CD14-positive monocyte (primary cell): Measurements from ENCODE around the gene IL1F10. TPM values are rescaled to one million over a fixed set of nuclear protein-coding genes. Genes with fewer than 3 reads are reported as not detected.

Source experiments
- DNase-seq, 3 donors: peaks; one replicate each; pipeline ENCODE4 v3.0.0-alpha.2; 2011 to 2022
- H2AFZ ChIP-seq: 2 replicates; pipeline ENCODE4 v1.6.0; 2012; ENCODE audit warnings: mild to moderate bottlenecking, low read depth, low read length, inconsistent platforms; ENCODE audit not compliant: insufficient read depth, poor library complexity, severe bottlenecking
- H3K27ac ChIP-seq, 2 donors: 1 replicate in 1 of 2; 2 replicates in 1 of 2; pipeline ENCODE4 v1.5.1; 2012 to 2013; ENCODE audit warnings: low read length in 2 of 2, control low read depth in 1 of 2, inconsistent platforms in 1 of 2, low read depth in 1 of 2, mild to moderate bottlenecking in 1 of 2
- H3K27me3 ChIP-seq, 2 donors: one replicate each; pipeline versions ENCODE4 v1.6.0 to v1.6.1; 2011 to 2013; ENCODE audit warnings: low read length in 2 of 2; ENCODE audit not compliant: control insufficient read depth in 2 of 2, insufficient read depth in 2 of 2
- H3K36me3 ChIP-seq, 2 donors: replicated peaks in 1 of 2; 1 replicate in 1 of 2; 2 replicates in 1 of 2; pipeline versions ENCODE4 v1.5.1 to v1.6.1; 2012 to 2013; ENCODE audit warnings: low read length in 2 of 2, control low read depth in 1 of 2, inconsistent platforms in 1 of 2, mild to moderate bottlenecking in 1 of 2; ENCODE audit not compliant: insufficient read depth in 2 of 2, control insufficient read depth in 1 of 2
- H3K4me1 ChIP-seq, 2 donors: 1 replicate in 1 of 2; 2 replicates in 1 of 2; pipeline versions ENCODE4 v1.5.1 to v1.6.1; 2012 to 2013; ENCODE audit warnings: low read length in 2 of 2, control low read depth in 1 of 2, inconsistent platforms in 1 of 2, mild to moderate bottlenecking in 1 of 2, moderate library complexity in 1 of 2; ENCODE audit not compliant: insufficient read depth in 2 of 2, control insufficient read depth in 1 of 2
- H3K4me2 ChIP-seq: replicated peaks from 2 replicates; pipeline ENCODE3; 2012; ENCODE audit warnings: low read length, moderate library complexity, mild to moderate bottlenecking; ENCODE audit not compliant: poor library complexity, severe bottlenecking; ENCODE audit errors: extremely low read depth
- H3K4me3 ChIP-seq, 3 experiments: fragments of 200-600 bp in 1 of 3; sonication (generic) in 1 of 3; replicated peaks in 1 of 3; 1 replicate in 2 of 3; 2 replicates in 1 of 3; pipeline ENCODE4 v1.5.1; 2011 to 2013; ENCODE audit warnings: low read length in 3 of 3, mild to moderate bottlenecking in 3 of 3, control low read depth in 2 of 3, low read depth in 2 of 3, inconsistent platforms in 1 of 3, moderate library complexity in 1 of 3
- H3K79me2 ChIP-seq: 2 replicates; pipeline ENCODE4 v1.6.0; 2012; ENCODE audit warnings: mild to moderate bottlenecking, control low read depth, inconsistent platforms, low read length, moderate library complexity; ENCODE audit not compliant: insufficient read depth
- H3K9ac ChIP-seq: 2 replicates; pipeline ENCODE4 v1.6.0; 2017; ENCODE audit warnings: low read length, mild to moderate bottlenecking; ENCODE audit not compliant: insufficient read depth, poor library complexity, severe bottlenecking
- H3K9me3 ChIP-seq, 2 donors: replicated peaks in 1 of 2; 1 replicate in 1 of 2; 2 replicates in 1 of 2; pipeline versions ENCODE4 v1.5.1 to v1.6.1; 2012 to 2013; ENCODE audit warnings: low read length in 2 of 2, control low read depth in 1 of 2; ENCODE audit not compliant: control insufficient read depth in 1 of 2, insufficient read depth in 1 of 2
- H4K20me1 ChIP-seq: 2 replicates; pipeline ENCODE4 v1.6.0; 2012; ENCODE audit warnings: mild to moderate bottlenecking, low read length, control low read depth, moderate library complexity; ENCODE audit not compliant: insufficient read depth
- H3K27ac Mint-ChIP-seq, 7 donors: one replicate each; pipeline ENCODE4 v1.8.0; 2020; ENCODE audit warnings: mild to moderate bottlenecking in 7 of 7, mixed read lengths in 7 of 7, moderate library complexity in 6 of 7, inconsistent platforms in 2 of 7
- H3K27me3 Mint-ChIP-seq, 3 donors: one replicate each; pipeline ENCODE4 v1.8.0; 2021 to 2022; ENCODE audit warnings: low read depth in 3 of 3, mild to moderate bottlenecking in 3 of 3, mixed read lengths in 3 of 3, moderate library complexity in 3 of 3, inconsistent platforms in 1 of 3
- H3K36me3 Mint-ChIP-seq, 2 donors: one replicate each; pipeline ENCODE4 v1.8.0; 2020; ENCODE audit warnings: mixed read lengths in 2 of 2, inconsistent platforms in 1 of 2, mild to moderate bottlenecking in 1 of 2
- H3K4me1 Mint-ChIP-seq: one replicate; pipeline ENCODE4 v1.8.0; 2020; ENCODE audit warnings: mild to moderate bottlenecking, mixed read lengths
- H3K4me3 Mint-ChIP-seq, 2 donors: one replicate each; pipeline ENCODE4 v1.8.0; 2020; ENCODE audit warnings: mild to moderate bottlenecking in 2 of 2, mixed read lengths in 2 of 2, moderate library complexity in 1 of 2
- H3K9me3 Mint-ChIP-seq, 7 donors: one replicate each; pipeline ENCODE4 v1.8.0; 2020 to 2022; ENCODE audit warnings: mixed read lengths in 7 of 7, mild to moderate bottlenecking in 6 of 7, moderate library complexity in 6 of 7, inconsistent platforms in 2 of 7
- WGBS: methylation state at CpG from one replicate; pipeline ENCODE4 v1.1.5; 2013; ENCODE audit warnings: missing lambda C conversion rate; ENCODE audit not compliant: insufficient coverage; 5-methylcytosine and 5-hydroxymethylcytosine counted together
- intact Hi-C, 2 donors: fragments of 100-400 bp; cut with micrococcal nuclease; formaldehyde crosslinking; loops; one replicate each; pipeline versions ENCODE4 v1.15.0 to v1.15.1; 2023
- polyA plus RNA-seq, 3 donors: library from polyadenylated mRNA; depleted of rRNA in 1 of 3; unstranded in 2 of 3; stranded (reverse) in 1 of 3; fragments of 300-500 nt in 2 of 3; fragments of >200 nt in 1 of 3; fragmentation: Illumina TruSeq in 2 of 3; gene quantifications; 1 replicate in 2 of 3; 2 replicates in 1 of 3; pipeline ENCODE4 v1.2.3, GENCODE V29; 2012 to 2021
- TF ChIP-seq, protein P1 (sequence below): fragments of 200-600 bp; IDR thresholded peaks from one replicate; pipeline ENCODE4 v1.8.0; 2022; ENCODE audit warnings: antibody characterized with exemption, mild to moderate bottlenecking

IL1F10 gene
- polyA plus RNA-seq, 3 donors, result not detected

- Histone ChIP-seq H3K27me3 (no peaks in the 10 kb centered on the region), H3K4me1 (no peaks in the 10 kb centered on the region), H3K36me3 (no peaks in the 10 kb centered on the region), H3K4me3 (no peak overlapping the region), H3K27ac (no peak overlapping the region), H3K4me2 (no peak overlapping the region), H2AFZ (no peak overlapping the region), H4K20me1 (no peaks in the 10 kb centered on the region), H3K9ac (no peak overlapping the region), H3K9me3 (no peaks in the 10 kb centered on the region), H3K79me2 (no peaks in the 10 kb centered on the region)
- TF ChIP-seq, protein P1, sequence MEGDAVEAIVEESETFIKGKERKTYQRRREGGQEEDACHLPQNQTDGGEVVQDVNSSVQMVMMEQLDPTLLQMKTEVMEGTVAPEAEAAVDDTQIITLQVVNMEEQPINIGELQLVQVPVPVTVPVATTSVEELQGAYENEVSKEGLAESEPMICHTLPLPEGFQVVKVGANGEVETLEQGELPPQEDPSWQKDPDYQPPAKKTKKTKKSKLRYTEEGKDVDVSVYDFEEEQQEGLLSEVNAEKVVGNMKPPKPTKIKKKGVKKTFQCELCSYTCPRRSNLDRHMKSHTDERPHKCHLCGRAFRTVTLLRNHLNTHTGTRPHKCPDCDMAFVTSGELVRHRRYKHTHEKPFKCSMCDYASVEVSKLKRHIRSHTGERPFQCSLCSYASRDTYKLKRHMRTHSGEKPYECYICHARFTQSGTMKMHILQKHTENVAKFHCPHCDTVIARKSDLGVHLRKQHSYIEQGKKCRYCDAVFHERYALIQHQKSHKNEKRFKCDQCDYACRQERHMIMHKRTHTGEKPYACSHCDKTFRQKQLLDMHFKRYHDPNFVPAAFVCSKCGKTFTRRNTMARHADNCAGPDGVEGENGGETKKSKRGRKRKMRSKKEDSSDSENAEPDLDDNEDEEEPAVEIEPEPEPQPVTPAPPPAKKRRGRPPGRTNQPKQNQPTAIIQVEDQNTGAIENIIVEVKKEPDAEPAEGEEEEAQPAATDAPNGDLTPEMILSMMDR, result no peak
- no peak for DNase-seq
- Mint-ChIP-seq H3K9me3 (peaks cover 0 to 2% (median 0%) of the 10 kb centered on the region in 7 donors), H3K27ac (no peak overlapping the region), H3K4me3 (no peak overlapping the region), H3K4me1 (no peaks in the 10 kb centered on the region), H3K36me3 (no peaks in the 10 kb centered on the region), H3K27me3 (peaks cover 0 to 4% (median 3%) of the 10 kb centered on the region in 3 donors)
- 33% methylated on average over 2 of the region's 5 CpGs for WGBS
- intact Hi-C loops, result no loop called here
Measured at GRCh38 chr2:113068706-113069485, 1.1 kb downstream of the IL1F10 start.

DNA sequence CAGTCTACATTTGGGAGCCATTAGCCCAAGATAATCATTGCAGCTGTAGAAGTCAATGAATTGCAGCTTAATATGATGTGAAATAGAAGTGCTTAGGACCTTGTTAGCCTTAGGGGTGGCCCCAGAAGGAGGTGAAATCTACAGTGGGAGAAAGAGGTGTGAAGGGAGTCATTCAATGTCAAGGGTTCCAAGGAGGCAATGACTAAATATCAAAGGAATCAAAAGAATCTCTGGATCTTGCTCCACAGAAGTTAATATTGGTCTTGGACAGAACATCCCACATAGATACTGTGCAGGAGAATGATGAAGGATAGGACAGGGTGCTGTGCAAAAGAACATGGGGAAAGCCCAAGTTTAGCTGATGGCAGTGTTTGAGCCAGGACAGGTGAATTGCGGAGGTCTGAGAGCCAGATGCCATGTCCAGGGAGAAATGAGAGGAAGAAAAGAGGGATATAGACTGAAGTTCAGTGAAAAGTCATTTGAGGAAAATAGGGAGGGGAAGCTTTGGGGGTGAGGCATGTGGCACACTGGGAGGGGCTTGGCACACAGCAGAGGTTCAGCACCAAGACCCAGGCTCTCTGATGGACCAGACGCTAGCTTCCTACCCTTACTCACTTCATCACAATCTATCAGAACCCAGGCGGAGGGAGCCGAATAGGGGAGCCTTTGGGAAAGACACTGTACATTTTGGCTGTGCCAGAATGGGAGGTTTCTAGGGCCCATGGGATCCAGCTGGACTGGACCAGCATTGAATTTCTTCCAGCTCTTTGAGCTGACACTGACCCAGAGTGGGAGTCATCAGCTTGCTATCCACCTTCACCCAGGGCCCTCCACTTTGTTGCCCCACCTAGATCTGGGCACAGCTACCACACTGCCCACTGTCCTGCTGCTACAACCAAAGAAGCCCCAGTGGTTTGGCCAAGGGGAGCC, 2.2 kb downstream of the IL1F10 start:
- no peak overlapping the region for H3K4me3 Mint-ChIP-seq
- Histone ChIP-seq H3K4me1 (no peaks in the 10 kb centered on the region), H3K27ac (no peak overlapping the region), H3K79me2 (no peaks in the 10 kb centered on the region), H3K9me3 (no peaks in the 10 kb centered on the region), H3K27me3 (no peaks in the 10 kb centered on the region), H3K36me3 (no peaks in the 10 kb centered on the region), H3K9ac (no peak overlapping the region), H3K4me2 (no peak overlapping the region), H4K20me1 (no peaks in the 10 kb centered on the region), H3K4me3 (no peak overlapping the region), H2AFZ (no peak overlapping the region)
- intact Hi-C loops, result no loop called here
- peaks cover 2 to 4% (median 3%) of the 10 kb centered on the region in 3 donors for H3K27me3 Mint-ChIP-seq
- H3K36me3 Mint-ChIP-seq, result no peaks in the 10 kb centered on the region
- peaks cover 0 to 2% (median 0%) of the 10 kb centered on the region in 7 donors for H3K9me3 Mint-ChIP-seq
- DNase-seq, result no peak
- no peaks in the 10 kb centered on the region for H3K4me1 Mint-ChIP-seq
- 90% methylated on average over 2 of the region's 4 CpGs for WGBS
- H3K27ac Mint-ChIP-seq, result no peak overlapping the region
- TF ChIP-seq, protein P1, result no peak
